Peyer's patch (tissue), 4 donors: ENCODE results near the gene CEMP1.
"Not testable (repeated sequence)": the region's sequence is repeated elsewhere in the genome, so short reads cannot be mapped to it uniquely, and the experiment has no call there.

Experiments
- CTCF ChIP-seq, 6 experiments: fragments of 450-650 bp in 4 of 6; fragments of 200-600 bp in 2 of 6; sonication (generic) in 1 of 6; IDR thresholded peaks; one replicate each; pipeline ENCODE4 v1.5.1; 2017 to 2019; ENCODE audit warnings: antibody characterized with exemption in 6 of 6, mild to moderate bottlenecking in 3 of 6, moderate library complexity in 1 of 6
- POLR2A ChIP-seq, 2 donors: fragments of 450-650 bp; IDR thresholded peaks; one replicate each; pipeline ENCODE4 v1.5.1; 2017; ENCODE audit warnings: antibody characterized with exemption in 2 of 2, mild to moderate bottlenecking in 2 of 2, moderate library complexity in 2 of 2

GRCh38 chr16:2551420-2551889, 20.2 kb upstream of the CEMP1 start:
- TF ChIP-seq CTCF (IDR thresholded peaks at IDR 0.05) = peak in 1 of 6 experiments; percentile 23
- not testable (repeated sequence) for TF ChIP-seq POLR2A (IDR thresholded peaks at IDR 0.05)
